ENCODE data around the gene STK16. TPM values are rescaled to one million over a fixed set of nuclear protein-coding genes. Genes with fewer than 3 reads are reported as not detected.

The STK16 gene
- total RNA-seq, 2 experiments from 2014 or later = 27.8 to 30.7 TPM

- peaks cover 41% of the 10 kb centered on the region for H3K4me1 Mint-ChIP-seq
- peaks cover 1% of the 10 kb centered on the region for H3K9me3 Mint-ChIP-seq
- H3K27ac Mint-ChIP-seq = peak overlapping the region; percentile 86
- H3K36me3 Mint-ChIP-seq = peaks cover 32% of the 10 kb centered on the region
- no peak overlapping the region for H3K4me3 Mint-ChIP-seq
- H3K27me3 Mint-ChIP-seq = no peaks in the 10 kb centered on the region
- no peak for DNase-seq
Measured at GRCh38 chr2:219209236-219210195, 35.8 kb upstream of the STK16 start.

- Mint-ChIP-seq H3K4me3 (no peak overlapping the region), H3K9me3 (no peaks in the 10 kb centered on the region), H3K36me3 (peaks cover 32% of the 10 kb centered on the region), H3K27me3 (no peaks in the 10 kb centered on the region), H3K27ac (peak overlapping the region; percentile 86), H3K4me1 (peaks cover 41% of the 10 kb centered on the region)
- no peak for DNase-seq
Measured at GRCh38 chr2:219210196-219210885, 34.9 kb upstream of the STK16 start.

- no peaks in the 10 kb centered on the region for H3K27me3 Mint-ChIP-seq
- peak overlapping the region; percentile 3 for H3K27ac Mint-ChIP-seq
- no peaks in the 10 kb centered on the region for H3K9me3 Mint-ChIP-seq
- H3K4me3 Mint-ChIP-seq = no peak overlapping the region
- DNase-seq = no peak
- peaks cover 40% of the 10 kb centered on the region for H3K4me1 Mint-ChIP-seq
- peaks cover 33% of the 10 kb centered on the region for H3K36me3 Mint-ChIP-seq
Measured at GRCh38 chr2:219210886-219211362, 34.4 kb upstream of the STK16 start.

- peaks cover 42% of the 10 kb centered on the region for H3K4me1 Mint-ChIP-seq
Measured at GRCh38 chr2:219213026-219213415, 32.3 kb upstream of the STK16 start.

GRCh38 chr2:219213486-219214071, 31.7 kb upstream of the STK16 start:
- no peak overlapping the region for H3K4me3 Mint-ChIP-seq
- no peaks in the 10 kb centered on the region for H3K27me3 Mint-ChIP-seq
- no peak for DNase-seq
- H3K27ac Mint-ChIP-seq = no peak overlapping the region
- H3K36me3 Mint-ChIP-seq = peaks cover 35% of the 10 kb centered on the region
- peaks cover 37% of the 10 kb centered on the region for H3K4me1 Mint-ChIP-seq
- no peaks in the 10 kb centered on the region for H3K9me3 Mint-ChIP-seq

More at GRCh38 chr2:219213026-219213415, 32.3 kb upstream of the STK16 start:
- no peaks in the 10 kb centered on the region for H3K27me3 Mint-ChIP-seq
- H3K9me3 Mint-ChIP-seq = no peaks in the 10 kb centered on the region
- no peak for DNase-seq
- peaks cover 40% of the 10 kb centered on the region for H3K36me3 Mint-ChIP-seq
- no peak overlapping the region for H3K27ac Mint-ChIP-seq
- H3K4me3 Mint-ChIP-seq = no peak overlapping the region

GRCh38 chr2:219214141-219214540, 31.1 kb upstream of the STK16 start:
- Mint-ChIP-seq H3K27ac (no peak overlapping the region), H3K4me1 (peaks cover 34% of the 10 kb centered on the region), H3K4me3 (no peak overlapping the region), H3K36me3 (peaks cover 33% of the 10 kb centered on the region), H3K27me3 (no peaks in the 10 kb centered on the region), H3K9me3 (no peaks in the 10 kb centered on the region)
- DNase-seq = no peak

- peaks cover 31% of the 10 kb centered on the region for H3K4me1 Mint-ChIP-seq
- H3K9me3 Mint-ChIP-seq = no peaks in the 10 kb centered on the region
- no peak overlapping the region for H3K4me3 Mint-ChIP-seq
- H3K27me3 Mint-ChIP-seq = no peaks in the 10 kb centered on the region
- no peak overlapping the region for H3K27ac Mint-ChIP-seq
- no peak for DNase-seq
- peaks cover 33% of the 10 kb centered on the region for H3K36me3 Mint-ChIP-seq
Measured at GRCh38 chr2:219214786-219215185, 30.5 kb upstream of the STK16 start.

GRCh38 chr2:219215871-219216534, 29.3 kb upstream of the STK16 start:
- peaks cover 25% of the 10 kb centered on the region for H3K4me1 Mint-ChIP-seq
- no peaks in the 10 kb centered on the region for H3K9me3 Mint-ChIP-seq
- H3K36me3 Mint-ChIP-seq = peaks cover 31% of the 10 kb centered on the region
- no peaks in the 10 kb centered on the region for H3K27me3 Mint-ChIP-seq
- no peak for DNase-seq
- no peak overlapping the region for H3K4me3 Mint-ChIP-seq
- no peak overlapping the region for H3K27ac Mint-ChIP-seq

GRCh38 chr2:219216535-219216915, 28.8 kb upstream of the STK16 start:
- Mint-ChIP-seq H3K27me3 (no peaks in the 10 kb centered on the region), H3K36me3 (peaks cover 31% of the 10 kb centered on the region), H3K27ac (no peak overlapping the region), H3K9me3 (no peaks in the 10 kb centered on the region), H3K4me3 (no peak overlapping the region), H3K4me1 (peaks cover 23% of the 10 kb centered on the region)
- DNase-seq = no peak

GRCh38 chr2:219218217-219218731, 27.0 kb upstream of the STK16 start:
- Mint-ChIP-seq H3K27ac (peak overlapping the region; percentile 80), H3K36me3 (peaks cover 25% of the 10 kb centered on the region), H3K9me3 (no peaks in the 10 kb centered on the region), H3K4me3 (peak overlapping the region; percentile 87), H3K4me1 (peaks cover 21% of the 10 kb centered on the region), H3K27me3 (no peaks in the 10 kb centered on the region)
- DNase-seq = peak; percentile 47

- no peaks in the 10 kb centered on the region for H3K27me3 Mint-ChIP-seq
- H3K27ac Mint-ChIP-seq = peak within 1 kb of the TSS; percentile 82
- peak; percentile 90 for DNase-seq
- peaks cover 28% of the 10 kb centered on the region for H3K36me3 Mint-ChIP-seq
- H3K9me3 Mint-ChIP-seq = no peaks in the 10 kb centered on the region
- peaks cover 21% of the 10 kb centered on the region for H3K4me1 Mint-ChIP-seq
- peak within 1 kb of the TSS; percentile 87 for H3K4me3 Mint-ChIP-seq
Measured at GRCh38 chr2:219218732-219219701, 26.3 kb upstream of the STK16 start, which contains the start of gene ABCB6. Gene ABCB6, minus strand, starts transcription at chr2:219218958. Its CDS starts 285 bp downstream, at chr2:219218673.

- Mint-ChIP-seq H3K9me3 (no peaks in the 10 kb centered on the region), H3K27ac (peak overlapping the region; percentile 19), H3K36me3 (peaks cover 25% of the 10 kb centered on the region), H3K27me3 (no peaks in the 10 kb centered on the region), H3K4me3 (no peak overlapping the region), H3K4me1 (peaks cover 21% of the 10 kb centered on the region)
- no peak for DNase-seq
Measured at GRCh38 chr2:219219784-219220532, 25.3 kb upstream of the STK16 start.

Measured in activated naive CD8-positive, alpha-beta T cell treated with anti-CD3 and anti-CD28 coated beads for 36 hours (primary cell).